ENCODE results near the gene MYO10. TPM values are rescaled to one million over a fixed set of nuclear protein-coding genes. Genes with fewer than 3 reads are reported as not detected.

Gene MYO10
- total RNA-seq, 1 experiment from 2014 or later, result 89.8 TPM

DNA sequence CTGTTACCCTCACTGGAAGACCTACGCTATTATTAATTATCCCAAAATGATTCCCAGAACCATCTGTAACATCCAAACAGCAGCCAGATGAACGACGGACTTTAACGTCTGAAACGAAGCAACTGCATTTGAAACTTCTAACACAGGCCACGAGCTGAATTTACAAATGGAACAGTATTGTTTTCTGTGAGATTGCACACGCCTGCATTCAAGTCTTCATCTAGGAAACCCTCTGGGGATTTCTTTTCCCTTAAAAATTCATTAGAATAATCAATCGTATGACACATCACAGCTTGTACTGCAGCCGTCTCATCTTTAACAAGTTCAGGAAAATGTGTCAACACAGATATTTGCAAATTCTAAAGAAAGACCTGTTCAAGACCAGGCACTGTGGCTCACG is 80.2 kb downstream of the MYO10 start:
- TF ChIP-seq, protein P1, sequence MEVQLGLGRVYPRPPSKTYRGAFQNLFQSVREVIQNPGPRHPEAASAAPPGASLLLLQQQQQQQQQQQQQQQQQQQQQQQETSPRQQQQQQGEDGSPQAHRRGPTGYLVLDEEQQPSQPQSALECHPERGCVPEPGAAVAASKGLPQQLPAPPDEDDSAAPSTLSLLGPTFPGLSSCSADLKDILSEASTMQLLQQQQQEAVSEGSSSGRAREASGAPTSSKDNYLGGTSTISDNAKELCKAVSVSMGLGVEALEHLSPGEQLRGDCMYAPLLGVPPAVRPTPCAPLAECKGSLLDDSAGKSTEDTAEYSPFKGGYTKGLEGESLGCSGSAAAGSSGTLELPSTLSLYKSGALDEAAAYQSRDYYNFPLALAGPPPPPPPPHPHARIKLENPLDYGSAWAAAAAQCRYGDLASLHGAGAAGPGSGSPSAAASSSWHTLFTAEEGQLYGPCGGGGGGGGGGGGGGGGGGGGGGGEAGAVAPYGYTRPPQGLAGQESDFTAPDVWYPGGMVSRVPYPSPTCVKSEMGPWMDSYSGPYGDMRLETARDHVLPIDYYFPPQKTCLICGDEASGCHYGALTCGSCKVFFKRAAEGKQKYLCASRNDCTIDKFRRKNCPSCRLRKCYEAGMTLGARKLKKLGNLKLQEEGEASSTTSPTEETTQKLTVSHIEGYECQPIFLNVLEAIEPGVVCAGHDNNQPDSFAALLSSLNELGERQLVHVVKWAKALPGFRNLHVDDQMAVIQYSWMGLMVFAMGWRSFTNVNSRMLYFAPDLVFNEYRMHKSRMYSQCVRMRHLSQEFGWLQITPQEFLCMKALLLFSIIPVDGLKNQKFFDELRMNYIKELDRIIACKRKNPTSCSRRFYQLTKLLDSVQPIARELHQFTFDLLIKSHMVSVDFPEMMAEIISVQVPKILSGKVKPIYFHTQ (CRISPR knock-in tag; IDR thresholded peaks at IDR 0.05), result no peak
- TF ChIP-seq GABPB1 (CRISPR knock-in tag; IDR thresholded peaks at IDR 0.05) (no peak), FOXJ3 (CRISPR knock-in tag; IDR thresholded peaks at IDR 0.05; ENCODE audit: borderline replicate concordance) (no peak)
- peak overlapping the region; percentile 59; the same call in 1 of the 2 replicates for H3K27ac Mint-ChIP-seq
- H3K27me3 Mint-ChIP-seq (ENCODE audit: low read depth), result no peaks in the 10 kb centered on the region
- no peaks in the 10 kb centered on the region for H3K36me3 Mint-ChIP-seq
- peaks cover 5% of the 10 kb centered on the region; the same call in 1 of the 2 replicates for H3K9me3 Mint-ChIP-seq
- no peak for ATAC-seq
- peaks cover 66% of the 10 kb centered on the region for H3K4me1 Mint-ChIP-seq
- H3K4me3 Mint-ChIP-seq, result no peak overlapping the region
- no peak for DNase-seq (ENCODE audit: low spot score)
- CTCF ChIA-PET, result interaction anchor here (1.6 kb wide), 1 partner anchor 277 kb away, joined by 5 read pairs; no protein-coding TSS in a partner anchor
- POLR2A ChIA-PET, result no interaction called here

DNA sequence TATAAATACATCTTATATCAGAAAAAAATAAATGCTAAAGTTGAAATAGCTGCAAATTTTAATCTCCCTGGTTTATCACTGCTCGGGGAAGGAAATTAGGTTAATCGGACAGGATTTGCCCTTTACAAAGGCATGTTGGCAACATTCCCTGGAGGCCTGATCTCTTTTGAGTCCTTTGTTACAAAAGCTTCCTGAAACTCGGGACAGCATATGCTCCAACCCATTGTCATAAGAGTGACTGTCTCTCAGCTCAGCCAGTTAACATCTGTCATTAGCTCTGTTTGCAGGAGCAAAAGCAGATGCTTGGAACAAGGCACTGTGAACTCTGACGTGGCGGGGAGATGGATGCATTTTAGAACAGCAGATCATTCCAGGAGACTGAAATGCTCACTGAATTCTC is 80.6 kb downstream of the MYO10 start:
- Mint-ChIP-seq H3K27ac (peak overlapping the region; percentile 59; the same call in 1 of the 2 replicates), H3K27me3 (ENCODE audit: low read depth) (no peaks in the 10 kb centered on the region), H3K9me3 (peaks cover 5% of the 10 kb centered on the region; the same call in 1 of the 2 replicates), H3K36me3 (no peaks in the 10 kb centered on the region), H3K4me1 (peaks cover 61% of the 10 kb centered on the region), H3K4me3 (no peak overlapping the region)
- ChIA-PET POLR2A (no interaction called here), CTCF (interaction anchor here (1.6 to 1.8 kb wide), 2 partner anchors 277 to 334 kb away, joined by 5 read pairs; no protein-coding TSS in a partner anchor)
- ATAC-seq, result peak; percentile 50
- no peak for DNase-seq (ENCODE audit: low spot score)
- TF ChIP-seq, protein P2, sequence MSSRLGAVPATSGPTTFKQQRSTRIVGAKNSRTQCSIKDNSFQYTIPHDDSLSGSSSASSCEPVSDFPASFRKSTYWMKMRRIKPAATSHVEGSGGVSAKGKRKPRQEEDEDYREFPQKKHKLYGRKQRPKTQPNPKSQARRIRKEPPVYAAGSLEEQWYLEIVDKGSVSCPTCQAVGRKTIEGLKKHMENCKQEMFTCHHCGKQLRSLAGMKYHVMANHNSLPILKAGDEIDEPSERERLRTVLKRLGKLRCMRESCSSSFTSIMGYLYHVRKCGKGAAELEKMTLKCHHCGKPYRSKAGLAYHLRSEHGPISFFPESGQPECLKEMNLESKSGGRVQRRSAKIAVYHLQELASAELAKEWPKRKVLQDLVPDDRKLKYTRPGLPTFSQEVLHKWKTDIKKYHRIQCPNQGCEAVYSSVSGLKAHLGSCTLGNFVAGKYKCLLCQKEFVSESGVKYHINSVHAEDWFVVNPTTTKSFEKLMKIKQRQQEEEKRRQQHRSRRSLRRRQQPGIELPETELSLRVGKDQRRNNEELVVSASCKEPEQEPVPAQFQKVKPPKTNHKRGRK (CRISPR knock-in tag; IDR thresholded peaks at IDR 0.05; ENCODE audit: borderline replicate concordance), result no peak
- TF ChIP-seq TP53 (CRISPR knock-in tag; IDR thresholded peaks at IDR 0.05) (no peak), GTF2I (CRISPR knock-in tag; conservative IDR thresholded peaks at IDR 0.05) (no peak), ZNF138 (CRISPR knock-in tag; conservative IDR thresholded peaks at IDR 0.05) (no peak), RORB (CRISPR knock-in tag; IDR thresholded peaks at IDR 0.05) (no peak), ESRRA (CRISPR knock-in tag; IDR thresholded peaks at IDR 0.05; ENCODE audit: borderline replicate concordance) (no peak), EMX1 (CRISPR knock-in tag; IDR thresholded peaks at IDR 0.05) (no peak), HMGA2 (CRISPR knock-in tag; IDR thresholded peaks at IDR 0.05) (no peak), ELF4 (CRISPR knock-in tag; IDR thresholded peaks at IDR 0.05; ENCODE audit: low read depth) (no peak)
- TF ChIP-seq, protein P3, sequence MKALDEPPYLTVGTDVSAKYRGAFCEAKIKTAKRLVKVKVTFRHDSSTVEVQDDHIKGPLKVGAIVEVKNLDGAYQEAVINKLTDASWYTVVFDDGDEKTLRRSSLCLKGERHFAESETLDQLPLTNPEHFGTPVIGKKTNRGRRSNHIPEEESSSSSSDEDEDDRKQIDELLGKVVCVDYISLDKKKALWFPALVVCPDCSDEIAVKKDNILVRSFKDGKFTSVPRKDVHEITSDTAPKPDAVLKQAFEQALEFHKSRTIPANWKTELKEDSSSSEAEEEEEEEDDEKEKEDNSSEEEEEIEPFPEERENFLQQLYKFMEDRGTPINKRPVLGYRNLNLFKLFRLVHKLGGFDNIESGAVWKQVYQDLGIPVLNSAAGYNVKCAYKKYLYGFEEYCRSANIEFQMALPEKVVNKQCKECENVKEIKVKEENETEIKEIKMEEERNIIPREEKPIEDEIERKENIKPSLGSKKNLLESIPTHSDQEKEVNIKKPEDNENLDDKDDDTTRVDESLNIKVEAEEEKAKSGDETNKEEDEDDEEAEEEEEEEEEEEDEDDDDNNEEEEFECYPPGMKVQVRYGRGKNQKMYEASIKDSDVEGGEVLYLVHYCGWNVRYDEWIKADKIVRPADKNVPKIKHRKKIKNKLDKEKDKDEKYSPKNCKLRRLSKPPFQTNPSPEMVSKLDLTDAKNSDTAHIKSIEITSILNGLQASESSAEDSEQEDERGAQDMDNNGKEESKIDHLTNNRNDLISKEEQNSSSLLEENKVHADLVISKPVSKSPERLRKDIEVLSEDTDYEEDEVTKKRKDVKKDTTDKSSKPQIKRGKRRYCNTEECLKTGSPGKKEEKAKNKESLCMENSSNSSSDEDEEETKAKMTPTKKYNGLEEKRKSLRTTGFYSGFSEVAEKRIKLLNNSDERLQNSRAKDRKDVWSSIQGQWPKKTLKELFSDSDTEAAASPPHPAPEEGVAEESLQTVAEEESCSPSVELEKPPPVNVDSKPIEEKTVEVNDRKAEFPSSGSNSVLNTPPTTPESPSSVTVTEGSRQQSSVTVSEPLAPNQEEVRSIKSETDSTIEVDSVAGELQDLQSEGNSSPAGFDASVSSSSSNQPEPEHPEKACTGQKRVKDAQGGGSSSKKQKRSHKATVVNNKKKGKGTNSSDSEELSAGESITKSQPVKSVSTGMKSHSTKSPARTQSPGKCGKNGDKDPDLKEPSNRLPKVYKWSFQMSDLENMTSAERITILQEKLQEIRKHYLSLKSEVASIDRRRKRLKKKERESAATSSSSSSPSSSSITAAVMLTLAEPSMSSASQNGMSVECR (CRISPR knock-in tag; IDR thresholded peaks at IDR 0.05; ENCODE audit: borderline replicate concordance), result no peak

DNA sequence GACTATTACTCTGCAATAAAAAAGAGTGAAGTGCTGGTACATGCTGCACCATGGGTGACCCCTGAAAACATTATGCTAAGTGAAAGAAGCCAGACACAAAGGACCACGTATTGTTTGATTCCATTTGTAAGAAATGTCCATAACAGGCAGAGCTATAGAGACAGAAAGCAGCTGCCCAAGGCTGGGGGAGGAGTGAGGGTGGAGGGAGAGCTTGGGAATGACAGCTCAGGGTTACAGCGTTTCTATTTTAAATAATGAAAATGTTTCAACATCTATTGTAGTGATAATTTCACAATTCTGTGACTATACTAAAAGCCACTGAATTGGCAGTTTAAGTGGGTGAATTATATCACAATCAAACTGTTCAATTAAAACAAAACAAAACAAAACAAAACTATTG is 81.7 kb downstream of the MYO10 start:
- Mint-ChIP-seq H3K27ac (no peak overlapping the region), H3K27me3 (ENCODE audit: low read depth) (no peaks in the 10 kb centered on the region), H3K9me3 (peaks cover 5% of the 10 kb centered on the region; the same call in 1 of the 2 replicates), H3K4me3 (no peak overlapping the region), H3K4me1 (peaks cover 54% of the 10 kb centered on the region), H3K36me3 (no peaks in the 10 kb centered on the region)
- POLR2A ChIA-PET, result no interaction called here
- CTCF ChIA-PET, result interaction anchor here (0.6 to 1.8 kb wide), 2 partner anchors 46 to 335 kb away, joined by 4 to 5 read pairs; no protein-coding TSS in a partner anchor
- DNase-seq (ENCODE audit: low spot score) (no peak), ATAC-seq (no peak)
- TF ChIP-seq ZNF416 (CRISPR knock-in tag; IDR thresholded peaks at IDR 0.05), result no peak
- TF ChIP-seq, protein P4, sequence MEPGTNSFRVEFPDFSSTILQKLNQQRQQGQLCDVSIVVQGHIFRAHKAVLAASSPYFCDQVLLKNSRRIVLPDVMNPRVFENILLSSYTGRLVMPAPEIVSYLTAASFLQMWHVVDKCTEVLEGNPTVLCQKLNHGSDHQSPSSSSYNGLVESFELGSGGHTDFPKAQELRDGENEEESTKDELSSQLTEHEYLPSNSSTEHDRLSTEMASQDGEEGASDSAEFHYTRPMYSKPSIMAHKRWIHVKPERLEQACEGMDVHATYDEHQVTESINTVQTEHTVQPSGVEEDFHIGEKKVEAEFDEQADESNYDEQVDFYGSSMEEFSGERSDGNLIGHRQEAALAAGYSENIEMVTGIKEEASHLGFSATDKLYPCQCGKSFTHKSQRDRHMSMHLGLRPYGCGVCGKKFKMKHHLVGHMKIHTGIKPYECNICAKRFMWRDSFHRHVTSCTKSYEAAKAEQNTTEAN (CRISPR knock-in tag; IDR thresholded peaks at IDR 0.05), result no peak
- TF ChIP-seq, protein P5, sequence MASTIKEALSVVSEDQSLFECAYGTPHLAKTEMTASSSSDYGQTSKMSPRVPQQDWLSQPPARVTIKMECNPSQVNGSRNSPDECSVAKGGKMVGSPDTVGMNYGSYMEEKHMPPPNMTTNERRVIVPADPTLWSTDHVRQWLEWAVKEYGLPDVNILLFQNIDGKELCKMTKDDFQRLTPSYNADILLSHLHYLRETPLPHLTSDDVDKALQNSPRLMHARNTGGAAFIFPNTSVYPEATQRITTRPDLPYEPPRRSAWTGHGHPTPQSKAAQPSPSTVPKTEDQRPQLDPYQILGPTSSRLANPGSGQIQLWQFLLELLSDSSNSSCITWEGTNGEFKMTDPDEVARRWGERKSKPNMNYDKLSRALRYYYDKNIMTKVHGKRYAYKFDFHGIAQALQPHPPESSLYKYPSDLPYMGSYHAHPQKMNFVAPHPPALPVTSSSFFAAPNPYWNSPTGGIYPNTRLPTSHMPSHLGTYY (CRISPR knock-in tag; IDR thresholded peaks at IDR 0.05), result no peak
- no peak for TF ChIP-seq TCF7 (CRISPR knock-in tag; IDR thresholded peaks at IDR 0.05; ENCODE audit: low read depth)
- no peak for TF ChIP-seq ZNF138 (CRISPR knock-in tag; conservative IDR thresholded peaks at IDR 0.05)
- TF ChIP-seq OVOL2 (CRISPR knock-in tag; IDR thresholded peaks at IDR 0.05; ENCODE audit: borderline replicate concordance), result no peak
